CD4-positive, alpha-beta T cell treated with Interleukin-17A for 4 hours (primary cell): Measurements from ENCODE around the gene RTL5.
A peak's percentile ranks its signal among the peaks of the same experiment; 100 is the strongest.

Experiments used
- DNase-seq: peaks from one replicate; pipeline ENCODE4 v3.0.0-alpha.2; 2020; ENCODE audit warnings: mixed read lengths

Gene RTL5

GRCh38 chrX:72128881-72129280, 2.8 kb downstream of the RTL5 start:
- DNase-seq, result peak; percentile 32

- no peak for DNase-seq
Observed at GRCh38 chrX:72128183-72128834, 3.4 kb downstream of the RTL5 start.

GRCh38 chrX:72127332-72127731, 4.4 kb downstream of the RTL5 start:
- DNase-seq, result no peak

GRCh38 chrX:72126539-72127140, 5.1 kb downstream of the RTL5 start:
- peak; percentile 88 for DNase-seq

- no peak for DNase-seq
Observed at GRCh38 chrX:72126048-72126415, 5.7 kb downstream of the RTL5 start.

GRCh38 chrX:72125331-72126047, 6.2 kb downstream of the RTL5 start:
- DNase-seq, result no peak

DNA sequence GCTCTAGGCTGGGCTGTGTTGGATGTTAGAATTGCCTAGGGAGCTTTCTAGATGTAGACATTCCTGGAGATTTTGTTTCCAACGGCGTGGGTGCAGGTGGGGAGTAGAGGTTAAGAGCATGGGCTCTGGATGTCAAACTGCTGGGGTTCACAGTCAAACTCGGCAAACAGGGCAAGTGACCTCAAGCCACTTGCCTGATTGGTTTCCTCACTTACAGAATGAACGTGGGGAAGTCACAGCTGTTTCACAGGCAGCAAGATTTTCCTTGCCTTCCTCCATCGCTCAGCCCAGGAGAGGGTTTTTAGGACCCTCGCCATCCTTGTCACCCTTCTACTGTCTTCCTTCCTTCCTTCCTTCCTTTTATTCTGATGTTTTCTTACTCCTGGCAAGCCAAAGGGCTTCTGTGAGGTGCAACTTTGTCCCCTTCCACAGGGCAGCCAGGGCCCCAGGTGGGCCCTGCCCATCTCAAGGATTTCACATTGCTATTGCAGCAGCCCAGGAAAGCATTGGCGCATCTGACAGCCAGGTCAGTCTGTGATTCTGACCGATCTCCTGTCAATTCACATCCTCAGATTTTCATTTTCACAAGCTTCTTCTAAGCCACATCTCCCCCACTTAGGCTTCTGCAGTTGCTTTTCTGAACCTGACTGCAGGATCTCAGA, 7.0 kb downstream of the RTL5 start:
- no peak for DNase-seq

DNA sequence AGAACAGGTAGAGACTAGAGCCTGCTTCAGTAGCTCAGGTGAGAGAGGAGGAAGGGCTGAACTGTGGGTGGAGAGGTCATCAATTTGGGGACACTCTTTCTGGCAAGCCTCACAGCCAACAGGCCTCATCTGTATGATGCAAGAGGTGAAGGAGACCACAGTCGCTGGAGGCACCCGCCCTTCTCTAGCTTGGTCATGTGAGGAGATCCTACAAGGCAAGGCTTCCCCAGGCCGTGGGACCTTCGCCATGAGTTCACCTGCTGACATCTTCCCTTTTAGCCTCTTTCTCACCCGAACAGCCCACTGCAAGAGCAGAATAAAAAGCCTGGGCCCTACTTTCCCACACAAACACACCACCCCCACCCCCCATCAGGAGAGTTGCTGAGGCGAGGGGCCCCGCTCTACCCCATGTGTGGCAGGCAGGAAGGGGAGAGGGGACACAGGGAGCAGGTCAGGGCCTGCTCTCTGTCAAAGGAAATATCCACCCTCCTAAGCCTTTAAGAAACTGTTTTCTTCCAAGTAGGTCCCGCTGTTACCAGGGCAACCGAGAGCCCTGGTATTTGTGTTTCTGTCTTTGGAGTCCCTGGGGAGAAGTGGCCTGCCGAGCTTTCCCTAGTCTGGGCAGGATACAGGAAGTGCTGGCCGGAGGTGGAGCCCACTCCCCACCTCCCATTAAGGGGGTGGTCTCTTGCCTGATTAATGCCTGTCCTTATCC, 8.1 kb downstream of the RTL5 start:
- no peak for DNase-seq

DNA sequence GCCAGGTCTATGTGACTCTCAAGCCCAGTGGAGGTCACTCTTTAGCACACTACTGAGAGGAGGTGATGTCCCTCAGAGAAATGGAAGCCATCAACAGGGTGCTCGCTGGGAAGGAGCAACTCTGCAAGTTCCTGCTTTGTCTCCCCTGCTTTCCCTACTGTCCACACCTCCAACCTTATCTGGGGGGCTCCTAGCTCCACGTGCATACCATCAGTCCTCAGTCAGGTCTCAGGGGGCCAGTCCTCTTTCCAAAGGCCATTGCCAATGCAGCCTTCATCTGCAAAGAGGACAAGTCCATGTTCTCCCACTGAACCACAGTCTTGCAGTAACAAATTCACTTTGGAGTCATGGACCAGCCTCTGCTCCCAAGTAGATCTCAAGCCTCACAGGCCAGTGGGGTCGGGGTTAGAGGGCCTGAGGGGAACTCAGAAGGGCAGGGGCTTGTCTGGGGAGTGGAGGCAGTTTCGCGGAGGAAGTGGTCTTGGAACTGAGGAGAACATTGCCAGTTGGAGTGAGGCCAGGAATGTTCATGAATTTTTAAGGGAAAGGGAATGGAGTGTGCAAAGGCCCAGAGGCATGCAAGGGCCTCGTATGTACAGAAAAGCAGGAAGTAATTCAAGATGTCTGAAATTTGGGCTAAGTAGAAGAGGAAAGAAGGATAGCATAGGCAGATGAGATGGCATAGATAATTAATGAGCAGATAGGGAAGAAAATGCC, 8.9 kb downstream of the RTL5 start:
- DNase-seq, result no peak

- DNase-seq, result peak; percentile 65
Observed at GRCh38 chrX:72121383-72121782, 10.3 kb downstream of the RTL5 start.

GRCh38 chrX:72120837-72121236, 10.9 kb downstream of the RTL5 start:
- DNase-seq, result no peak

DNA sequence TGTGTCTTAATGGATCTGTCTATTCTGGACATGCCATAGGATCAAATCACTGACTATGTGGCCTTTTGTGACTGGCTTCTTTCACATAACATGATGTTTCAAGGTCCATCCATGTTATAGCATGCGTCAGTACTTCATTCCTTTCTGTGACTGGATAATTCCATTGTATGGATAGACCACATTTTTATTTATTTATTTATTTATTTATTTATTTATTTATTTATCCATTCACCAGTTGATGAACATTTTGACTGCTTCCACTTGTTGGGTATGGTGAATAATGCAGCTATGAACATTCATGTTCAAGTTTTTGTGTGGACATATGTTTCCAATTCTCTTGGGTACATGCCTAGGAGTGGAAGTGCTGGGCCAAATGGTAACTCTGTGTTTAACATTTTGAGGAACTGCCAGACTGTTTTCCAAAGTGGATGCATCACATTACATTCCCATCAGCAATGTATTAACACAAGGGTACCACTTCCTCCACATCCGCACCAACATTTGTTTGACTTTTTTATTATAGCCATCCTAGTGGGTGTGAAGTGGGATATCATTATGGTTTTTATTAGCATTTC, 14.0 kb downstream of the RTL5 start:
- DNase-seq, result no peak

- no peak for DNase-seq
Observed at GRCh38 chrX:72115380-72115779, 16.3 kb downstream of the RTL5 start.

DNA sequence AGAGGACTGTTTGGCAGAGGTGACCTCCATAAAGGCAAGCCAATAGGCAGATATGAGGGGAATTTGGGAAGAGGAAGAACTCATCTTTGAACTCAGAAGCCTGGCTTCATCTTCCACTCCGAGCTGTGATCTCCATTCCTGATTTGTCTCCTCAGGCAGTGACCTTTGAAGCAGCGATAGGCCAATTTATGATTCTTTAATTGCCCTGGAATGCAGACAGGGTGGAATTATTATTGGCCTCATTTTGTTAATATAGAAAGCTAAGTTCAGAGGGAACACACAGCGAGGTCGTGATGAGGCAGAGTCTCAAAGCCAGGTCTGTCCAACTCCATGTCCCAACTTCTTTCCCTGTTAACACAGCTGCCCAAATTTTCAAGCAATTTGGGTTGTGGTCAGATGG, 16.9 kb downstream of the RTL5 start:
- no peak for DNase-seq

- no peak for DNase-seq
Observed at GRCh38 chrX:72114306-72114705, 17.4 kb downstream of the RTL5 start.

GRCh38 chrX:72113461-72113860, 18.3 kb downstream of the RTL5 start:
- no peak for DNase-seq

- no peak for DNase-seq
Observed at GRCh38 chrX:72110876-72111708, 20.6 kb downstream of the RTL5 start.

- DNase-seq, result no peak
Observed at GRCh38 chrX:72110051-72110875, 21.5 kb downstream of the RTL5 start.

GRCh38 chrX:72108666-72109065, 23.0 kb downstream of the RTL5 start:
- no peak for DNase-seq
